ENCODE measurements around the gene SEC61G. TPM values are rescaled to one million over a fixed set of nuclear protein-coding genes. Genes with fewer than 3 reads are reported as not detected.

Gene SEC61G
- 465 and 503 TPM in 2 replicates for total RNA-seq

DNA sequence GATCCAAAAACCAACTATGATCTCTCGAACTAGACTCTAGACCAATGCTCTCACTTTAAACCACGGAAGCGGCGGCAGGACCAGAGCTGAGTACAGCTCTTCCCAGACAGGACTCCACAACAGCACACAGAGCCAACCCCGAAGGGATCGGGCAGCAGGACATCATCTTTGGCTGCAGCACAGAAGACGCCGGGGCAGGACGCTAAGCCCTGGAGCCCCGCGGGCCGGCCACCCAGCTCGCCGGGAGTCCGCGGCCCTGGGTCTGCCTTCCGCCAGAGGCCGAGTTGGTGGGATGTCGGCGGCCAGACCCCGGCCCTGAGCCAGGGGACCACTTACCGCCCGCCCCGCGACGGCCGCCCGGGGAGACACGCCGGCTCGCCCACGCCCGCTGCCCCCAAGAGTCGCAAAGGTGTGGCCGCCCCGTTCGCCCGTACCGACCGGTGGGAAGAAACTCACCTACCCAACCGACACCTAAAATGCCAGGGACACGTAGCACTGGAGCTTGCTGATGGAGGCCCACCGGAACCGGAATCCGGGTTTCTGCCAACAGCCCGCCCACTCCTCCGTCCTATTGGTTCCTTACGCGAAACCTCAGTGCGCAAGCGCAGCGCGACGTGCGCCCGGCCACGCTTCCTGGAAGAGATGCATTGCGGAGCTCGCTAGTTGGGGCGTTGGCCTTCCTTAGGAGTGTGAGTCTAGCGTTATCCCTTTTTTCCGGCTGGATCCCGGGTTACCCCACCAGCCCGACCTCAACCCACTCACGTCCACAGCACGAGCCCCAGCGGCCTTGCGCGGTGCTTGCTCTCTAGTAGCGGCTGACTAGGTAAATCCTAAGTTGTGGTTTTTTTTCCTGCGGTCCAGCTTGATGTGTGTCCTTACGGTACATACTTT is at the start of gene SEC61G:
Gene SEC61G, minus strand, starts transcription at position 510 of the 891 bp plus-strand sequence. CDS start 1,623 bp downstream, outside the sequence.

Other genes starting within 250 kb of the SEC61G start
- not detected in 2 replicates for gene VSTM2A, start 216.8 kb downstream of the SEC61G start, total RNA-seq